Effector memory CD4-positive, alpha-beta T cell (primary cell): Measurements from ENCODE around the gene VPS16.
"Not testable (repeated sequence)": the region's sequence is repeated elsewhere in the genome, so short reads cannot be mapped to it uniquely, and the experiment has no call there.

Experiments used
- DNase-seq, 3 donors: peaks; one replicate each; pipeline ENCODE4 v3.0.0-alpha.2; 2020
- H3K27ac ChIP-seq: 2 replicates; pipeline ENCODE4 v1.7.0; 2013; ENCODE audit warnings: mild to moderate bottlenecking, low read length, moderate library complexity; ENCODE audit not compliant: insufficient read depth, poor library complexity, severe bottlenecking
- H3K27me3 ChIP-seq: replicated peaks from 2 replicates; pipeline ENCODE4 v1.7.0; 2013; ENCODE audit warnings: mild to moderate bottlenecking, low read length; ENCODE audit not compliant: insufficient read depth, control insufficient read depth, poor library complexity, severe bottlenecking
- H3K36me3 ChIP-seq: 2 replicates; pipeline ENCODE4 v1.7.0; 2013; ENCODE audit warnings: mild to moderate bottlenecking, low read length, moderate library complexity; ENCODE audit not compliant: control insufficient read depth, insufficient read depth
- H3K4me1 ChIP-seq: 2 replicates; pipeline ENCODE4 v1.7.0; 2013; ENCODE audit warnings: low read length, mild to moderate bottlenecking; ENCODE audit not compliant: control insufficient read depth, insufficient read depth, poor library complexity, severe bottlenecking
- H3K4me3 ChIP-seq: 2 replicates; pipeline ENCODE4 v1.7.0; 2013; ENCODE audit warnings: low read length, low read depth, mild to moderate bottlenecking; ENCODE audit not compliant: insufficient read depth, poor library complexity, severe bottlenecking
- H3K9me3 ChIP-seq: 2 replicates; pipeline ENCODE4 v1.7.0; 2013; ENCODE audit warnings: mild to moderate bottlenecking, low read length, moderate library complexity; ENCODE audit not compliant: control insufficient read depth

The VPS16 gene

DNA sequence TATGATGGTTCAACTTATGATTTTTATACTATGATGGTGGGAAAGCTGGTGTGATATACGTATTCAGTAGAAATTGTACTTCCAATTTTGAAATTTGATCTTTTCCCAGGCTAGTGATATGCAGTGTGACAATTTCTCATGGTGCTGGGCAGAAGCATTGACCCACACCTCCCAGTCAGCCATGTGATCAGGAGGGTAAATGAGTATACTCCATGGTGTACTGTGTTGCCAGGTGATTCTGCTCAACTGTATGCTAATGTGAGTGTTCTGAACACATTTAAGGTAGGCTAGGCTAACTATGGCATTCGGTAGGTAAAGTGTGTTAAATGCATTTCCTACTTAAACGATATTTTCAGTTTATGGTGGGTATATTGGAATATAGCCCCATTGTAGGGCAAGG, 51.8 kb downstream of the VPS16 start:
- no peak for DNase-seq
- no peak overlapping the region for H3K4me3 ChIP-seq
- H3K4me1 ChIP-seq, result no peaks in the 10 kb centered on the region
- no peaks in the 10 kb centered on the region for H3K27me3 ChIP-seq
- H3K27ac ChIP-seq, result no peak overlapping the region
- H3K36me3 ChIP-seq, result no peaks in the 10 kb centered on the region
- no peaks in the 10 kb centered on the region for H3K9me3 ChIP-seq

DNA sequence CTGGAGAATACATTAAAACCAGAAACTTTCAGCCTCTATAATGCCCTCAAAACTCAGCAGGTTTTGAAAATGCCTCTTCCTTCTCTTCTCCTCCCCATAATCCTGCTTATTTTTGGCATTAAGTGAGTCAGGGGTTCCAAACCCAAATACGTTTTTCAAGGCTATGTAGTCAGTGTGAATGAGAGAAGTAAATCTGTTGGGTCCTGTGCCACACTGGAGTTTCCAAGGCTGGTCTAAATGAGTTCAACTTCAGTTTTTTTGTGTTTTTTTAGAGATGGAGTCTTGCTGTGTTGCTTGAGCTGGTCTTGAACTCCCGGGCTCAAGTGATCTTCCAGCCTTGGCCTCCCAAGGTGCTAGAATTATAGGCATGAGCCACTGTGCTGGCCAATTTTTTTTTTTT, 53.7 kb downstream of the VPS16 start:
- H3K4me3 ChIP-seq, result no peak overlapping the region
- no peak overlapping the region for H3K27ac ChIP-seq
- DNase-seq, result no peak

DNA sequence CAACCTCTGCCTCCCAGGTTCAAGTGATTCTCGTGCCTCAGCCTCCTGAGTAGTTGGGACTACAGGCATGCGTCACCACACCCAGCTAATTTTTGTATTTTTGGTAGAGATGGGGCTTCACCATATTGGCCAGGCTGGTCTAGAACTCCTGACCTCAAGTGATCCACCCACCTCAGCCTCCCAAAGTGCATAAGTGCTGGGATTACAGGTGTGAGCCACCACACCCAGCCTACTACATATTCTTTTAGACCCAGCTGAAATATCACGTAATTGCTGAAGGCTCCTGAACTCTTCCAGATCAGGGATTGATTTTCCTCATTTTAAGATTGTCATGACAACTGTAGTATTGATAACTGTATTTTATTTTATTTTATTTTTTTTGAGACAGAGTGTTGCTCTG, 54.6 kb downstream of the VPS16 start:
- H3K4me1 ChIP-seq, H3K9me3 ChIP-seq, H3K36me3 ChIP-seq, H3K27ac ChIP-seq, H3K4me3 ChIP-seq, DNase-seq, H3K27me3 ChIP-seq: not testable (repeated sequence)

More for the DNA sequence above, 53.7 kb downstream of the VPS16 start:
- no peaks in the 10 kb centered on the region for H3K27me3 ChIP-seq
- no peaks in the 10 kb centered on the region for H3K36me3 ChIP-seq
- H3K4me1 ChIP-seq, result no peaks in the 10 kb centered on the region
- H3K9me3 ChIP-seq, result no peaks in the 10 kb centered on the region

DNA sequence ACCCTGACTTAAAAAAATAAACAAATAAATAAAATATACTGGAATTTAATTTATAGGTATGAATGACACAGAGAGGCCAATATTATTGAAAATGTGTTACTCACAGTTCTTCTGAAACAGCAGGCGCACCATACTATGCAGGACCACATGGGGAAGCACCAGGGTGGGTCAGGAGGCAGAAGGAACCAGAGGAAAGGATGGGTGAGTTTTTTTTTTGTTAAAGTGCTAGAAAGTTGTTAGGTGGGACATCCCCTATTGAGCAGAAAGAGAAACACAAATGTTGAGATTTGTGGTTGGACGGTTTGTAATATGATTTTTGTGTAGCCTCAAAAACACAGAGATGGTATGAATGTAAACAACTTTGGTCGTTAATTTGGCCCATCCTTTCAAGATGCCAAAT, 58.7 kb downstream of the VPS16 start:
- peaks cover 5% of the 10 kb centered on the region for H3K4me1 ChIP-seq
- H3K9me3 ChIP-seq, result no peaks in the 10 kb centered on the region
- H3K27me3 ChIP-seq, result no peaks in the 10 kb centered on the region
- H3K4me3 ChIP-seq, result no peak overlapping the region
- no peak overlapping the region for H3K27ac ChIP-seq
- DNase-seq, result no peak
- no peaks in the 10 kb centered on the region for H3K36me3 ChIP-seq

DNA sequence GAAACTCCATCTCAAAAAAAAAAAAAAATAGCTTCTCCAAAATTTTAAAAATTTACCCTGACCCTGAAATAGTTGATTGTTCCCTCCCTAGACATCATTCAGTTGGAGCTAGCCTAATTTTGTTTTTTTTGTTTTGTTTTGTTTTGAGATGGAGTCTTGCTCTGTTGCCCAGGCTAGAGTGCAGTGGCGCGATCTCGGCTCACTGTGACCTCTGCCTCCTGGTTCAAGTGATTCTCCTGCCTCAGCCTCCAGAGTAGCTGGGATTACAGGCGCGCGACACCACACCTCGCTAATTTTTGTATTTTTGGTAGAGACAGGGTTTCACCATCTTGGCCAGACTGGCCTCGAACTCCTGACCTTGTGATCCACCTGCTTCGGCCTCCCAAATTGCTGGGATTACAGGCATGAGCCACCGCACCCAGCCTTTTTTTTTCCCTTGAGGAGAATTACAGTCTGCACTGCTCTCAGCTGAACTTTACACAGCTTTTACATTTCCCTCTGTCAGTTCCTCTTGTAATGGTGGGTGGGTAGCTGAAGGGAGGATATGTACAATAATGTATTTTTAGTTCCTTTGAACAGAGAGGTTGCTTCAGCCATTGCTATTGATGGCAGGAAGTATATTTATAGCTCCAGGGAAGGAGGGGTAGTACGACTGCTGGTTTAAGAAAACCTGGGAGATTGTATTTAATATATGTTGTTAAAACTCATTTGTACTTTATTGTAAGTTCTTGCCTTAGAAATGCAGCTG, 60.5 kb downstream of the VPS16 start:
- Histone ChIP-seq H3K27ac (no peak overlapping the region), H3K9me3 (no peaks in the 10 kb centered on the region)

DNA sequence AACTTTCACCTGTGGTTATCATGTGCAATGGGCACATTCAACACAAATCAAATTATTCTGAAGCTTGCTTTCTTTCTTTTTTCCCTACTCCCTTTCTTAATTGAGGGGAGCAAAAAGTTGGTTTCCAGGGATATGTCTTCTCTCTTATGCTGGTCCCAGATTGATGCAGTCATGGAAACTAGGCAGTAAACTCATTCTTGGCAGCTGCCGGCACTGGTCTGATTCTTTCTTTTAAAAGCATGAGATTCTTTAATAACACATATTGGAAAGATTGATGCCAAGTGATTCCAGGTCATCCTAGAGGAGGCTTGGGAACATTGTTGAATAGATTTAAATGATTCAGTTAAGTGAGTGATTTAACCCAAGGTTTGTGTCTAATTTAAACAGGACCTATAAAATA, 61.7 kb downstream of the VPS16 start:
- DNase-seq, result no peak

More for the DNA sequence above, 60.5 kb downstream of the VPS16 start:
- Histone ChIP-seq H3K4me1 (peaks cover 5% of the 10 kb centered on the region), H3K27me3 (no peaks in the 10 kb centered on the region), H3K4me3 (no peak overlapping the region), H3K36me3 (no peaks in the 10 kb centered on the region)
- no peak for DNase-seq

DNA sequence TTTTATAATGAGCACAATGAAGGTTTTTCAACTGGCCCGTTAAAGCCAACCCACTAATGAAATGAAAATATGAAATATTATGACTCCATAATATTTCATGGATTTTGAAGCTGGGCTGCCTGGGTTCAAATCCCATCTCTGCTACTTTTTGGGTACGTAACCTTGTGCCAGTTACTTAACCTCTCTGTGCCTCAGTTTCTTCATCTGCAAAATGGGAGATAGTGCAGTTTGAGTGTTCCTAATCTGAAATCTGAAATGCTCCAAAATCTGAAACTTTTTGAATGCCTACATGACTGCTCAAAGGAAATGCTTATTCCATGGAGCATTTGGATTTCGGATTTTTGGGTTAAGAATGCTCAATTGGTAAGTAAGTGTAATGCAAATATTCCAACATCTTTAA, 62.3 kb downstream of the VPS16 start:
- DNase-seq, result no peak
- no peaks in the 10 kb centered on the region for H3K27me3 ChIP-seq
- peaks cover 5% of the 10 kb centered on the region for H3K4me1 ChIP-seq
- H3K36me3 ChIP-seq, result no peaks in the 10 kb centered on the region
- no peak overlapping the region for H3K27ac ChIP-seq
- no peaks in the 10 kb centered on the region for H3K9me3 ChIP-seq
- H3K4me3 ChIP-seq, result no peak overlapping the region

More for the DNA sequence above, 61.7 kb downstream of the VPS16 start:
- no peak overlapping the region for H3K27ac ChIP-seq
- no peak overlapping the region for H3K4me3 ChIP-seq
- H3K9me3 ChIP-seq, result no peaks in the 10 kb centered on the region
- no peaks in the 10 kb centered on the region for H3K36me3 ChIP-seq
- H3K27me3 ChIP-seq, result no peaks in the 10 kb centered on the region
- H3K4me1 ChIP-seq, result peaks cover 5% of the 10 kb centered on the region

DNA sequence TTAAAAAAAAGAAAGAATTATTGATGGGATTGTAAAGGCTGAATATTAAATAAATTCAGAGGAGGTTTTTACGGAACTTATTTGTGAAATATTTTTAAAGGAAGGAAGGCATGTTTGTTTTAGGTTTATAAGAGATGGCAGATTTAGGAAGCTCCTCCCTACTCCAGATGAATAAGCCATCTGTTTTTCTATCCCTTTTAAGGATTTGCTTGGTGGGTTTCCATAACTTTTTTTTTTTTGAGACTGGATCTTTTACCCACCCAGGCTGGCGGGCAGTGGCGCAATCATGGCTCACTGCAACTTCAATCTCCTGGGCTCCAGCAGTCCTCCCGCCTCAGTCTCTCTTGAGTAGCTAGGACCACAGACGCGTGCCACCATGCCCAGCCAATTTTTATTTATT, 63.1 kb downstream of the VPS16 start:
- H3K4me3 ChIP-seq, result no peak overlapping the region

DNA sequence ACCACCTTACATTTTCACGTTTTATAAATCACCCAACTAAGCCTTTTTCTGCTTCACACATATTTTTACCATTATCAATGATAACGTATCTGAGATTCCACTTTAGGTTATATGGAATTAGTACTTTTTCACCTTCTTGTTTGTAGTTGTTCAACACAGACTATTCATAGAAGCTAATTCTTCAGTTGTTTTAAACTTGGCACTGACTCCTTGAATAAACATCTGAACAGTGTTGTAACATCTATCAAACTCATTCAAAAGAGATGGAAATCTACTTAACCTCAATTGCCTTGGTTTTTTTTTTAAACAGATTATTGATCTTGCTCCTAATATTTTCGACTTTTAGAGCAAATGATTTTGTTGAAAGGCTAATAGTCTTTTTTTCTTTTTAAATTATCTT, 67.0 kb downstream of the VPS16 start:
- H3K4me3 ChIP-seq, result no peak overlapping the region
- no peak for DNase-seq
- no peaks in the 10 kb centered on the region for H3K36me3 ChIP-seq
- H3K9me3 ChIP-seq, result no peaks in the 10 kb centered on the region
- no peaks in the 10 kb centered on the region for H3K4me1 ChIP-seq
- H3K27ac ChIP-seq, result no peak overlapping the region
- H3K27me3 ChIP-seq, result no peaks in the 10 kb centered on the region

More for the DNA sequence above, 63.1 kb downstream of the VPS16 start:
- no peaks in the 10 kb centered on the region for H3K27me3 ChIP-seq
- peaks cover 5% of the 10 kb centered on the region for H3K4me1 ChIP-seq
- no peaks in the 10 kb centered on the region for H3K36me3 ChIP-seq
- no peak overlapping the region for H3K27ac ChIP-seq
- H3K9me3 ChIP-seq, result no peaks in the 10 kb centered on the region
- no peak for DNase-seq

DNA sequence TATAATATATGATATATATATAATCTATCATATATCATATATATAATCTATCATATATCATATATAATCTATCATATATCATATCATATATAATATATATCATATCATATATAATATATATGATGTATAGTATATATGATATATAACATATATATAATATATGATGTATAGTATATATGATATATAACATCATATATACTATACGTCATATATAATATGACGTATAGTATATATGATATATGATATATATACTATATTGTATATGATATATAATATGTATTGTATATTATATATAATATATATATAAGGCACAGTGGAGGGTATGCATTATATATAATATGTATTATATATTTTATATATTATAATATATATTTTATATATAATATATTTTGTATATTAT, 69.4 kb downstream of the VPS16 start:
- Histone ChIP-seq H3K36me3 (no peaks in the 10 kb centered on the region), H3K27me3 (no peaks in the 10 kb centered on the region), H3K4me3 (no peak overlapping the region), H3K4me1 (no peaks in the 10 kb centered on the region), H3K9me3 (no peaks in the 10 kb centered on the region), H3K27ac (no peak overlapping the region)
- DNase-seq, result no peak
